ENCODE results near the gene SSR2. TPM values are rescaled to one million over a fixed set of nuclear protein-coding genes. Genes with fewer than 3 reads are reported as not detected.
A peak's percentile ranks its signal among the peaks of the same experiment; 100 is the strongest.

The SSR2 gene
- polyA plus RNA-seq, 1 donor (not counting 4 experiments of a cell fraction or from before 2014, with no cell fraction given): 302 TPM

GRCh38 chr1:156053768-156054499, 33.2 kb upstream of the SSR2 start, which contains the start of gene UBQLN4:
TSS of gene UBQLN4 (minus strand) at chr1:156053798. CDS start at chr1:156053701, 97 bp downstream.
- H3K9me1 ChIP-seq (ENCODE audit: control insufficient read depth, extremely low read depth, insufficient read depth, low read length): peaks cover 2% of the 10 kb centered on the region
- H3K4me2 ChIP-seq (ENCODE audit: control insufficient read depth, extremely low read depth, insufficient read depth, low read depth, low read length): peak within 1 kb of the TSS; percentile 100
- peak within 1 kb of the TSS; percentile 90 for H2AFZ ChIP-seq (ENCODE audit: control insufficient read depth, low read length)
- no peaks in the 10 kb centered on the region for H3K27me3 ChIP-seq (ENCODE audit: control insufficient read depth, extremely low read depth, insufficient read depth, low read length)
- H3K9ac ChIP-seq (ENCODE audit: control insufficient read depth, extremely low read depth, insufficient read depth, low read length): peak within 1 kb of the TSS; percentile 95
- TF ChIP-seq CTCF (optimal IDR thresholded peaks at IDR 0.05 in 1 of 3, IDR thresholded peaks at IDR 0.05 in 1 of 3, conservative IDR thresholded peaks at IDR 0.05 in 1 of 3; ENCODE audit: extremely low read depth in 1 of 3, insufficient read depth in 2 of 3, low read length in 3 of 3): peak in 2 of 3 experiments; percentile 9 to 62
- TF ChIP-seq EZH2 (IDR thresholded peaks at IDR 0.05; ENCODE audit: low read length): no peak
- FAIRE-seq: no peak
- no peaks in the 10 kb centered on the region for H4K20me1 ChIP-seq (ENCODE audit: control insufficient read depth, extremely low read depth, insufficient read depth, low read length)
- H3K9me3 ChIP-seq (ENCODE audit: control insufficient read depth, low read depth, low read length): no peaks in the 10 kb centered on the region
- H3K27ac ChIP-seq (ENCODE audit: control insufficient read depth, insufficient read depth, low read length): peak within 1 kb of the TSS; percentile 96
- H3K79me2 ChIP-seq (ENCODE audit: control insufficient read depth, insufficient read depth, low read length): peaks cover 35% of the 10 kb centered on the region
- H3K36me3 ChIP-seq (ENCODE audit: control insufficient read depth in 2 of 2, extremely low read depth in 1 of 2, insufficient read depth in 2 of 2, low read length in 2 of 2): peaks cover 8 to 13% of the 10 kb centered on the region in 2 experiments
- DNase-seq (ENCODE audit: low read depth, low spot score): no peak
- dilution Hi-C loops (cut with MboI; ENCODE audit: extremely low pct_ligation_motif_present, low sequenced_read_pairs): no loop called here
- H3K4me3 ChIP-seq (ENCODE audit: control insufficient read depth in 2 of 3, extremely low read depth in 1 of 3, insufficient read depth in 2 of 3, low read depth in 1 of 3, low read length in 3 of 3): peak within 1 kb of the TSS; percentile 87 to 96 (median 90)
- peaks cover 13% of the 10 kb centered on the region for H3K4me1 ChIP-seq (ENCODE audit: control insufficient read depth, extremely low read depth, insufficient read depth, low read length)

- no peak for FAIRE-seq
- Histone ChIP-seq H4K20me1 (ENCODE audit: control insufficient read depth, extremely low read depth, insufficient read depth, low read length) (no peaks in the 10 kb centered on the region), H2AFZ (ENCODE audit: control insufficient read depth, low read length) (peak overlapping the region; percentile 90), H3K9ac (ENCODE audit: control insufficient read depth, extremely low read depth, insufficient read depth, low read length) (peak overlapping the region; percentile 82), H3K27ac (ENCODE audit: control insufficient read depth, insufficient read depth, low read length) (peak overlapping the region; percentile 55), H3K4me1 (ENCODE audit: control insufficient read depth, extremely low read depth, insufficient read depth, low read length) (peaks cover 13% of the 10 kb centered on the region), H3K27me3 (ENCODE audit: control insufficient read depth, extremely low read depth, insufficient read depth, low read length) (no peaks in the 10 kb centered on the region), H3K79me2 (ENCODE audit: control insufficient read depth, insufficient read depth, low read length) (peaks cover 35% of the 10 kb centered on the region), H3K4me3 (ENCODE audit: control insufficient read depth in 2 of 3, extremely low read depth in 1 of 3, insufficient read depth in 2 of 3, low read depth in 1 of 3, low read length in 3 of 3) (peak overlapping the region; percentile 81 to 90 (median 83)), H3K36me3 (ENCODE audit: control insufficient read depth in 2 of 2, extremely low read depth in 1 of 2, insufficient read depth in 2 of 2, low read length in 2 of 2) (peaks cover 12 to 17% of the 10 kb centered on the region in 2 experiments), H3K9me1 (ENCODE audit: control insufficient read depth, extremely low read depth, insufficient read depth, low read length) (peaks cover 2% of the 10 kb centered on the region), H3K4me2 (ENCODE audit: control insufficient read depth, extremely low read depth, insufficient read depth, low read depth, low read length) (peak overlapping the region; percentile 61), H3K9me3 (ENCODE audit: control insufficient read depth, low read depth, low read length) (no peaks in the 10 kb centered on the region)
- dilution Hi-C loops (cut with MboI; ENCODE audit: extremely low pct_ligation_motif_present, low sequenced_read_pairs): no loop called here
- no peak for DNase-seq (ENCODE audit: low read depth, low spot score)
- TF ChIP-seq CTCF (optimal IDR thresholded peaks at IDR 0.05 in 1 of 3, IDR thresholded peaks at IDR 0.05 in 1 of 3, conservative IDR thresholded peaks at IDR 0.05 in 1 of 3; ENCODE audit: extremely low read depth in 1 of 3, insufficient read depth in 2 of 3, low read length in 3 of 3) (peak in 2 of 3 experiments; percentile 9 to 47), EZH2 (IDR thresholded peaks at IDR 0.05; ENCODE audit: low read length) (no peak)
Measured at GRCh38 chr1:156052862-156053767, 32.4 kb upstream of the SSR2 start.
